ENCODE data around the gene GABRD.
"Not testable (repeated sequence)": the region's sequence is repeated elsewhere in the genome, so short reads cannot be mapped to it uniquely, and the experiment has no call there.

The GABRD gene

DNA sequence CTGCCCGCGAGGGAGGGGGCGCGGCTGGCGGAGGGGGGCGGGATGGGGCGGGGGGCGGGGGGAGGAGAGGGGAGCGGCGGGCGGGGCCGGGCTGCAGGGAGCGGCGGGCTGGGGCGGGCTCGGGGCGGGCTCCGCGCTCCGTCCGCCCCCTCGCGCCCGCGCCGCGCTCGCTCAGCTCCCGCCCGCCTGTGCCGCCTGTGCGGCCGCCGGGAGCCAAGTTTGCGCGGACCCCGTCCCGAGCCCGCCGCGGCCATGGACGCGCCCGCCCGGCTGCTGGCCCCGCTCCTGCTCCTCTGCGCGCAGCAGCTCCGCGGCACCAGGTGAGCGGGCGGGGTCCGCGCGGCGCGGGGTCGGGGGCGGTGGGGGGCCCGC lies at the start of gene GABRD:
Gene GABRD (plus strand): TSS at position 174 of the 372 bp plus-strand sequence. CDS start 79 bp downstream, at position 253.
- DNase-seq (ENCODE audit: low read depth): no peak

- DNase-seq (ENCODE audit: low read depth): no peak
Measured at GRCh38 chr1:1969505-1969900, 49.6 kb upstream of the GABRD start.

DNA sequence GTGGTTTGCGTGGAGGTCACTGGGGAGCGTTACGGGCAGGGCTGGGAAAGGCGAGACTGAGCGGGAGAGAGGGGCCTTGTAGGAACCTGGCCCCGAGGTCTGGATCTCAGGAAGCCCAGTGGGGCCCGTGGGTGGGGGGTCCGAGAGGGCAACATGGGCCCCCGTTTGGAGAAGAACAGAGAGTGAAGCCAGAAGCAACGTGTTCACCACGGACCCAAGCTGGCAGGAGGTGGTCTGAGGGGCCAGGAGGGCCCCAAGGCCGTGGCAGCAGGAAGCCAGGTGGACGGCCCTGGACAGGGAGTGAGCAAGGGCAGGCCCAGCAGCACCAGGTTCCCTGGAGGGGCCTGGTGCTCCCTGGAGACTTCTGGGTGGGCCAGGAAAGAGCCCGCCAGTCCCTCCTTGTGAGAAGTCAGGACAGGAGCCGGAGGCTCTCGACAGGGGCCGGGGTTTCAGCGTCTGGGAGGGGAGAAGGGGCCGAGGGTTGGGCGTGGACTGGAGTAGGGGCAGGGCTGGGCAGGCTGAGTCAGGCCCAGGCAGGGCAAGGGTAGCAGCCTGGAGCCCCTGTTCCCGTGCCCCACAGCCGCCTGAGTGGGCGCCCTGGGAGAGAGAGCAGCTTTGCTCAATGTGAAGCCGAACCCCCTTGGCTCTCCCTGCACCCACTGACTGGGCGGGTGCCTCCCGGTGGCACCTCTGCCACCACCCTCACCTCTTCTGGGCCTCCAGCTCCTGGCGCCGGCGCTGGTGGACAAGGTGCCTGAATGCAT lies 49.0 kb upstream of the GABRD start:
- no peak for DNase-seq (ENCODE audit: low read depth)

DNA sequence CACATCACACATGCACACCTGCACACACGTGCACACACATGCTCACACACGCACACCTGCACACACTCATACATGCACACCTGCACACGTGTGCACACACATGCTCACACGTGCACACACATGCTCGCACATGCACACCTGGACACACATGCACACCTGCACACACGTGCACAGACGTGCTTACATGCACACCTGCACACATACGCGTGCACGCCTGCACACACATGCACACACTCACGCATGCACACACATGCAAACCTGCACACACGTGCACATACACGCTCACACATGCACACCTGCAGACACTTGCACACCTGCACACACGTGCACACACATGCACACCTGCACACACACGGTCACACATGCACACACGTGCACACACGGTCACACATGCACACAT lies 48.1 kb upstream of the GABRD start:
- DNase-seq (ENCODE audit: low read depth): no peak

- no peak for DNase-seq (ENCODE audit: low read depth)
Measured at GRCh38 chr1:1971688-1972087, 47.5 kb upstream of the GABRD start.

DNA sequence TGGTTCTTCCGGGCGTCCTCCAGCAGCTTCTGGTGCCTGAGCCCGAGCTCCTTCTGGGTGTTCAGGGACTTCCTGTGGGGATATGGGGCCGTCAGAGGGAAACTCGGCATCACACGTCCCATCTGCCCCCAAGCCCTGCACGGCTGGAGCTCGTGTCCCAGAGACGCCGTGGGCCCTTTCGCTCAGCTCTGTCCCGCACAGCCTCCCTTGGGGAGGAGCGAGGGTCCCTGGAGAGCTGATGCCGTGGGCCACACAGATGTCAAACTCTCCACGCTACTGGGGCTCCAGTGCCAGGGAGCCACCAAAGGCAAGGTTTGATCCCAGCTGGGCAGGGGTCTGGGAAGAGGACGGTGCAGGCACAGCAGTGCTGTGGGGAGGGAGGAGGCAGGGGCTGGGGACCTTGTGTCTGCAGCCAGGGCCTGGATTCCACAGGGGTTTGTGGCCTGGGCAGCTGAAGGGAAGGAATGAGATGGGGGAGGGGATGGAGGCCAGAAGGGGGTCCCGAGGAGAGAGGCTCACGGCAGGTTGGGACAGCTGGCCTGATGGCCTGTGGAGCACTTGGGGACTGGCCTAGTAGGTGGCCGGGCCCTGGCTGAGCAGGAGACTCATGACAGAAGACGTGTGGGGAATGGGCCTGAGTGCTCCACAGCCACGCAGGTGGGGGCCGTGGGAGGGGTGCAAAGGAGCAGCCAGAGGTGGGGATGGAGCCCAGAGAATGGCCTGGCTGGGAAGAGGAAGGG lies 46.0 kb upstream of the GABRD start:
- no peak for DNase-seq (ENCODE audit: low read depth)

- no peak for DNase-seq (ENCODE audit: low read depth)
Measured at GRCh38 chr1:1973716-1974642, 45.2 kb upstream of the GABRD start.

GRCh38 chr1:1974834-1975233 lies 44.3 kb upstream of the GABRD start:
- no peak for DNase-seq (ENCODE audit: low read depth)

- DNase-seq (ENCODE audit: low read depth): no peak
Measured at GRCh38 chr1:1975535-1975934, 43.6 kb upstream of the GABRD start.

GRCh38 chr1:1976031-1976430 lies 43.1 kb upstream of the GABRD start:
- DNase-seq (ENCODE audit: low read depth): no peak

DNA sequence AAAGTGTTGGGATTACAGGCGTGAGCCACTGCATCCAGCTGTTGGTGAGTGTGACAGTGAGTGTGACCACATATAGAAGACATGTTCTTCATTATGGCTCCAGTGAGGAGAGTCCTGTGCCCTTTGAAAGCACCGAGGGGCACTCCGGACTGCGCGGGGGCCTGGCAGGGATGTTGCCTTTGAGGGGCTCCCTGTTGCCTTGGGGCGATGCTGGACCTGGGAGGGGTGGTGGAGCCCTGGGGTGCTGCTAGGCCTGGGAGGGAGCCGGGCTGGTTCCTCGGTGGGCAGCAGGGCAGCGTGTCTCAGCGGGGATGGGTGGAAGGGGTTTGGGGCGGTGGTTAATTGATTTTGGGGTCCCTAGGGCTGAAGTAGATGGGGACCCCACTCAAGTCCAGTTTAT lies 41.0 kb upstream of the GABRD start:
- DNase-seq (ENCODE audit: low read depth): no peak

DNA sequence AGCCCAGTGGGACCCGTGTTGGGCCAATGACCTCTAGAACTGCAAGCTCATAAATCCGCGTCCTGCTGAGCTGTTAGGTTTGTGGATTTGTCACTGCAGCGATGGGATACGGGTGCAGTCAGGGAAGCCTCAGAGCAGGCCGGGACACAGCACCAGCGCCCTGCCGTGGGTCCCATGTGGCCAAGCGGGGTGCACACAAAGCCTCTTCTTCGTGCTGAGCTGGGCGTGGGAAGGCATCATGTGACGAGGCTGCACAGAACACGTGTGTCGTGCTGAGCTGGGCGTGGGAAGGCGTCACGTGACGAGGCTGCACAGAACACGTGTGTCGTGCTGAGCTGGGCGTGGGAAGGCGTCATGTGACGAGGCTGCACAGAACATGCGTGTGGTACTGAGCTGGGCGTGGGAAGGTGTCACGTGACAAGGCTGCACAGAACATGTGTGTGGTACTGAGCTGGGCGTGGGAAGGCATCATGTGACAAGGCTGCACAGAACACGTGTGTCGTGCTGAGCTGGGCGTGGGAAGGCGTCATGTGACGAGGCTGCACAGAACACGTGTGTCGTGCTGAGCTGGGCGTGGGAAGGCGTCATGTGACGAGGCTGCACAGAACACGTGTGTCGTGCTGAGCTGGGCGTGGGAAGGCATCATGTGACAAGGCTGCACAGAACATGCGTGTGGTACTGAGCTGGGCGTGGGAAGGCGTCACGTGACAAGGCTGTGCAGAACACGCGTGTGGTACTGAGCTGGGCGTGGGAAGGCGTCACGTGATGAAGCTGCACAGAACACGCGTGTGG lies 40.3 kb upstream of the GABRD start:
- DNase-seq (ENCODE audit: low read depth): not testable (repeated sequence)

- DNase-seq (ENCODE audit: low read depth): no peak
Measured at GRCh38 chr1:1979482-1980165, 39.5 kb upstream of the GABRD start.

DNA sequence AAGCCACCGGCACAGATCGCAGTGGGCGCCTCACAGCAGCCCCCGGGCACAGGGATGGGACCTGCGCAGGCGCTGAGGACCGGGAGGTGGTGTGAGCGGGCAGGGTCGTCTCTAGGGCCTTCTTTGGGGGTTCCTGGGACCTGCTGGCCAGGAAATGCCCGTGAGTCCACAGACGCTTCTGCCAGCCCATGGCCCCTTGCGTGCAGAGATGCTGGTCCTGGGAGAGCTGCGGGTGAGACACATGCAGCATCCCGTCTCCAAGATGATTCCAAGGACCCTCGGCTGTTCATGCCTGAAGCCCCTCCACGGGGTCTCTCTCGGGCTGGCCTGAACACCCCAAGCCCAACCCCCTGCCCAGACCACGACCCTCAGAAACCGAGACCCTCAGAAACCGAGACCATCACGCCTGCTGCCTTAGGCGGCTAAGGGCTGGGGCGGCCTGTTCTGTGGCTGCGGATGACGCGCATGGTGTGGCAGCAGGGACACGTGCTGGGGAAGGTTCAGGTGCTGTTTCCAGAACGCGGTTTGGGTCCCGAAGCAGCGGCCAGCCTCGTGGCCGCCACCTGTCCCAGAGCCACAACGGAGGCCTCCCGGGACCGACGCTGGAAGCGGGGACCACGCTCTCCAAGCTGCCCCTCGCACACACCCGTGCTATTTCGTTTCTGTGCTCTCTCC lies 38.5 kb upstream of the GABRD start:
- no peak for DNase-seq (ENCODE audit: low read depth)

DNA sequence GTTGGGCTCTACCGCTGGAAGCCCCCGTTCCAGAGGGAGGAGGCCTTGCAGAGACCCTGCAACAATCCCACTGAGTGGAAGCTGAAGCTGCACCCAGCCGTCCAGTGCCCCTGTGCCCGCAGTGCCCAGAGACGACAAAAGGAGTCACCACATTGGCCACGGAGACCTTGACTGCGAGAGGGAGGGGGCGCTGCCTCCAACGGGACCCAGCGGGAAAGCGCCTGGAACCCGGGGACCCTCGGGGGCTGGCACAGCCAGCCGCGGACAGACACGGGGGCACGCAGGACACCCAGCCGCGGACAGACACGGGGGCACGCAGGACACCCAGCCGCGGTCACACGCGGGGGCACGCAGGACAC lies 38.0 kb upstream of the GABRD start:
- no peak for DNase-seq (ENCODE audit: low read depth)

DNA sequence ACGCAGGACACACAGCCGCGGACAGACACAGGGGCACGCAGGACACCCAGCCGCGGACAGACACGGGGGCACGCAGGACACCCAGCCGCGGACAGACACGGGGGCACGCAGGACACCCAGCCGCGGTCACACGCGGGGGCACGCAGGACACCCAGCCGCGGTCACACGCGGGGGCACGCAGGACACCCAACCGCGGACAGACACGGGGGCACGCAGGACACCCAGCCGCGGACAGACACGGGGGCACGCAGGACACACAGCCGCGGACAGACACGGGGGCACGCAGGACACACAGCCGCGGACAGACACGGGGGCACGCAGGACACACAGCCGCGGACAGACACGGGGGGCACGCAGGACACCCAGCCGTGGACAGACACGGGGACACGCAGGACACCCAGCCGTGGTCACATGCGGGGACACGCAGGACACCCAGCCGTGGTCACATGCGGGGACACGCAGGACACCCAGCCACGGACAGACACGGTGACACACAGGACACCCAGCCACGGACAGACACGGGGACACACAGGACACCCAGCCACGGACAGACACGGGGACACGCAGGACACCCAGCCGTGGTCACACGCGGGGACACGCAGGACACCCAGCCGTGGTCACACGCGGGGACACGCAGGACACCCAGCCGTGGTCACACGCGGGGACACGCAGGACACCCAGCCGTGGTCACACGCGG lies 37.4 kb upstream of the GABRD start:
- DNase-seq (ENCODE audit: low read depth): not testable (repeated sequence)

DNA sequence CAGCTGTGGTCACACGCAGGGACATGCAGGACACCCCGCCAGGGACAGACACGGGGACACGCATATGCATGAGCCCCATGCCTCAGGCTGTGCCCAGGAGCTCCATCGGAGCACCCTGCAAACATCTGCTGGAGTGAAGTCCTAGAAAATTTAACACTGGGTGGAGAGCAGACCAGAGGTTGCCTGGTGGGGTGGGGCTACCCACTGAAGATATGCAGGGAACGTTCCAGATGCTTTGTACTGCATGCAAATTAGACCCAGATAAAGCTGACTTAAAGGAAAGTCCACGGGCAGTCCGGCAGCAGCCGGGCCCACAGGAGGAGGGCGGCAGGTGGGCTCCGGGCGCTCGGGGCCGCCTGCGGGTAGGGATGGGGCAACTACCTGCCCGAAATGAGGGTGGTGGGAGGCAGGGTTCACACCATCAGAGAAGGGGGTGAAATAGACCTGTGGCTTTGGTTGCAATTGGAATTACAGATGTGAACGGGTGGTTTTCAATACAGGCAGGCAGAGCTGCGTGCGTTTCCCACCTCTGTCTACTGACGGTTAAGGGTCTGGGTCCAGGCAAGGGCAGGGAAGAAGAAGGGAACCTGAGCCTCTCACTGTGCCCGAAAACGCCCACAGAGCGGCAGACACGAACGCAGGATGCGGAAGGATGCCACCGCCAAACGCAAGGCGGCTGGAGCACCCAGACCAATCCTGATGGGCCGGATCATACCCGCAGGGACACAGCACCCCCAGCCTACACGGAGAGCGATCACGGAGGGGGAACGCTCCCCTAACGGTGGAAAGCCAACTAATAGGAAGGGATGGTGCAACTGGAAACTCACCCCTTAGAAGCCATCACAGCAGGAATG lies 36.5 kb upstream of the GABRD start:
- DNase-seq (ENCODE audit: low read depth): no peak

DNA sequence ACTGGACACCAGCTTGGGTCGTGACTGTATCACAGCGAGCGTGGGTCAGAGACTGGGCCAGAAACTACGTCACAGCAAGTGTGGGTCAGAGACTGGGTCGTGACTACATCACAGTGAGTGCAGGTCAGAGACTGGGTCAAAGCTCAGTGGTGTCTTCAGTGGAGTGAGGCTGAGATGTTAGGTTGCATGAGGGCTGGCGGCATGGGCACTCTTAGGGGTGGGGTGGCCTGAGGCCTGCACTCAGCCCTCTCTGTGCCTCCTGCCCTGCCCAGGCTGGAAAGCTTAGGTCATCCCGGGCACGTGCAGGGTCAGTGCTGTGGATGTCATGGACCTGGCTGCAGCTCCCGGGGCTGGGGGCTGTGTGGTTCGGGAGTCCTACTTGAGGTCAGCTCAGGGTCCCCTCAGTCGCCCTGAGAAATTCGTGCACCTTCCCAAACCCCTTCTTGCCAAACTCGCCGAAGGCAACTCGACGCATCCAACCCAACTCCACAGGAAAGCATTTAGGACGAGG lies 34.5 kb upstream of the GABRD start:
- no peak for DNase-seq (ENCODE audit: low read depth)

Measured in stimulated activated CD8-positive, alpha-beta memory T cell treated with anti-CD3 and anti-CD28 coated beads, Interleukin-12 subunit alpha, Interleukin-12 subunit beta, amount 100 ng/mL, for 4 hours (primary cell).